ENCODE measurements around the gene SANBR. TPM values are rescaled to one million over a fixed set of nuclear protein-coding genes. Genes with fewer than 3 reads are reported as not detected.

The SANBR gene
- total and polyA plus RNA-seq, 2 of the 13 experiments (the other 11 are each of a cell fraction or from before 2014, with no cell fraction given): 9.8 to 20.9 TPM

DNA sequence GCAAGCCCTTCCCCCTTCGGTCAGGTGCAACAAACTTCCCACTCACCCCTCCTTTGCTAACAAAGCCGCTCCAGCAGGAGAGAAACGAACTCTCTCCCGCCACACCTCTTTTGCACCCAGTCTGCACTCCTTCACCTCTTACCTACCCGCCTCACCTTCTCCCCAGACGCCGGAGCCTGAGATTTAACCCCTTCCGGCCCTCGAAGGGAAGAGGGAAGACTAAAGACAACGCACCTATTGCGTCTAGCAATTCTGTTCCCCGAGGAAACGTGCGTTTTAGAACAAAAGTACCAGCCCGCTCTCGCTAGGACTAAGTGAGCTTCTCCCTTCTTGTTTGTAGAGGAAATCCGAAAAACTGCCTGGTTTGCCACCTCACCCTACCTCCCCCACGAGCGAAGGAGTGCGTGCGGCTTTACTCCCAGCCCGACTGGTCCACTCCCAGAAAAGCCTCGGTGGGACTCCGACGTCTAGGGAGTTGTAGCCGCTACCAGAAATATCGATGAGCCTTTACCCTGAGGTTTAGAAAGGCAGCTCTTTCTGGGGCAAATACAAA lies 48.6 kb upstream of the SANBR start (continued):
- TF ChIP-seq, protein P1, sequence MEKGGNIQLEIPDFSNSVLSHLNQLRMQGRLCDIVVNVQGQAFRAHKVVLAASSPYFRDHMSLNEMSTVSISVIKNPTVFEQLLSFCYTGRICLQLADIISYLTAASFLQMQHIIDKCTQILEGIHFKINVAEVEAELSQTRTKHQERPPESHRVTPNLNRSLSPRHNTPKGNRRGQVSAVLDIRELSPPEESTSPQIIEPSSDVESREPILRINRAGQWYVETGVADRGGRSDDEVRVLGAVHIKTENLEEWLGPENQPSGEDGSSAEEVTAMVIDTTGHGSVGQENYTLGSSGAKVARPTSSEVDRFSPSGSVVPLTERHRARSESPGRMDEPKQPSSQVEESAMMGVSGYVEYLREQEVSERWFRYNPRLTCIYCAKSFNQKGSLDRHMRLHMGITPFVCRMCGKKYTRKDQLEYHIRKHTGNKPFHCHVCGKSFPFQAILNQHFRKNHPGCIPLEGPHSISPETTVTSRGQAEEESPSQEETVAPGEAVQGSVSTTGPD (CRISPR knock-in tag; IDR thresholded peaks at IDR 0.05): no peak
- TF ChIP-seq KLF15 (CRISPR knock-in tag; IDR thresholded peaks at IDR 0.05; ENCODE audit: borderline replicate concordance) (no peak; the same call in 1 of the 2 replicates), NFYC (CRISPR knock-in tag; IDR thresholded peaks at IDR 0.05) (peak; percentile 43; the same call in 1 of the 2 replicates), ZSCAN30 (CRISPR knock-in tag; IDR thresholded peaks at IDR 0.05) (no peak; the same call in 1 of the 2 replicates), PHF8 (CRISPR knock-in tag; IDR thresholded peaks at IDR 0.05) (peak; percentile 81), NAIF1 (CRISPR knock-in tag; IDR thresholded peaks at IDR 0.05; ENCODE audit: borderline replicate concordance) (no peak; the same call in 1 of the 2 replicates), ZNF44 (CRISPR knock-in tag; IDR thresholded peaks at IDR 0.05) (0 out of 2 replicates have a peak, but pooled peaks have one; percentile 32), ZNF143 (CRISPR knock-in tag; IDR thresholded peaks at IDR 0.05) (peak; percentile 62), ATM (IDR thresholded peaks at IDR 0.05; ENCODE audit: borderline replicate concordance) (no peak), FIP1L1 (IDR thresholded peaks at IDR 0.05; ENCODE audit: borderline replicate concordance, insufficient read depth, low read depth, low read length) (peak; percentile 75; the same call in 1 of the 2 replicates), KLF6 (CRISPR knock-in tag; IDR thresholded peaks at IDR 0.05) (0 out of 2 replicates have a peak, but pooled peaks have one; percentile 19), ZNF235 (CRISPR knock-in tag; IDR thresholded peaks at IDR 0.05; ENCODE audit: borderline replicate concordance) (no peak), ZNF552 (CRISPR knock-in tag; IDR thresholded peaks at IDR 0.05; ENCODE audit: borderline replicate concordance) (no peak; the same call in 1 of the 2 replicates), CREM (IDR thresholded peaks at IDR 0.05) (peak; percentile 71), CREM (CRISPR knock-in tag; IDR thresholded peaks at IDR 0.05) (no peak), ZNF496 (CRISPR knock-in tag; IDR thresholded peaks at IDR 0.05; ENCODE audit: insufficient replicate concordance) (no peak)
- TF ChIP-seq, protein P2, sequence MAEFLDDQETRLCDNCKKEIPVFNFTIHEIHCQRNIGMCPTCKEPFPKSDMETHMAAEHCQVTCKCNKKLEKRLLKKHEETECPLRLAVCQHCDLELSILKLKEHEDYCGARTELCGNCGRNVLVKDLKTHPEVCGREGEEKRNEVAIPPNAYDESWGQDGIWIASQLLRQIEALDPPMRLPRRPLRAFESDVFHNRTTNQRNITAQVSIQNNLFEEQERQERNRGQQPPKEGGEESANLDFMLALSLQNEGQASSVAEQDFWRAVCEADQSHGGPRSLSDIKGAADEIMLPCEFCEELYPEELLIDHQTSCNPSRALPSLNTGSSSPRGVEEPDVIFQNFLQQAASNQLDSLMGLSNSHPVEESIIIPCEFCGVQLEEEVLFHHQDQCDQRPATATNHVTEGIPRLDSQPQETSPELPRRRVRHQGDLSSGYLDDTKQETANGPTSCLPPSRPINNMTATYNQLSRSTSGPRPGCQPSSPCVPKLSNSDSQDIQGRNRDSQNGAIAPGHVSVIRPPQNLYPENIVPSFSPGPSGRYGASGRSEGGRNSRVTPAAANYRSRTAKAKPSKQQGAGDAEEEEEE (CRISPR knock-in tag; IDR thresholded peaks at IDR 0.05; ENCODE audit: borderline replicate concordance): no peak
- TF ChIP-seq, protein P3, sequence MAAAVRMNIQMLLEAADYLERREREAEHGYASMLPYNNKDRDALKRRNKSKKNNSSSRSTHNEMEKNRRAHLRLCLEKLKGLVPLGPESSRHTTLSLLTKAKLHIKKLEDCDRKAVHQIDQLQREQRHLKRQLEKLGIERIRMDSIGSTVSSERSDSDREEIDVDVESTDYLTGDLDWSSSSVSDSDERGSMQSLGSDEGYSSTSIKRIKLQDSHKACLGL (CRISPR knock-in tag; IDR thresholded peaks at IDR 0.05): no peak
- TF ChIP-seq, protein P4, sequence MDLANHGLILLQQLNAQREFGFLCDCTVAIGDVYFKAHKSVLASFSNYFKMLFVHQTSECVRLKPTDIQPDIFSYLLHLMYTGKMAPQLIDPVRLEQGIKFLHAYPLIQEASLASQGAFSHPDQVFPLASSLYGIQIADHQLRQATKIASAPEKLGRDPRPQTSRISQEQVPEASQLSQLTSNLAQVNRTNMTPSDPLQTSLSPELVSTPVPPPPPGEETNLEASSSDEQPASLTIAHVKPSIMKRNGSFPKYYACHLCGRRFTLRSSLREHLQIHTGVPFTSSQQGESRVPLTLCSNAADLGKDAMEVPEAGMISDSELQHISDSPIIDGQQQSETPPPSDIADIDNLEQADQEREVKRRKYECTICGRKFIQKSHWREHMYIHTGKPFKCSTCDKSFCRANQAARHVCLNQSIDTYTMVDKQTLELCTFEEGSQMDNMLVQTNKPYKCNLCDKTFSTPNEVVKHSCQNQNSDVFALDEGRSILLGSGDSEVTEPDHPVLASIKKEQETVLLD (CRISPR knock-in tag; IDR thresholded peaks at IDR 0.05; ENCODE audit: low read depth): no peak; the same call in 1 of the 2 replicates
- TF ChIP-seq, protein P5, sequence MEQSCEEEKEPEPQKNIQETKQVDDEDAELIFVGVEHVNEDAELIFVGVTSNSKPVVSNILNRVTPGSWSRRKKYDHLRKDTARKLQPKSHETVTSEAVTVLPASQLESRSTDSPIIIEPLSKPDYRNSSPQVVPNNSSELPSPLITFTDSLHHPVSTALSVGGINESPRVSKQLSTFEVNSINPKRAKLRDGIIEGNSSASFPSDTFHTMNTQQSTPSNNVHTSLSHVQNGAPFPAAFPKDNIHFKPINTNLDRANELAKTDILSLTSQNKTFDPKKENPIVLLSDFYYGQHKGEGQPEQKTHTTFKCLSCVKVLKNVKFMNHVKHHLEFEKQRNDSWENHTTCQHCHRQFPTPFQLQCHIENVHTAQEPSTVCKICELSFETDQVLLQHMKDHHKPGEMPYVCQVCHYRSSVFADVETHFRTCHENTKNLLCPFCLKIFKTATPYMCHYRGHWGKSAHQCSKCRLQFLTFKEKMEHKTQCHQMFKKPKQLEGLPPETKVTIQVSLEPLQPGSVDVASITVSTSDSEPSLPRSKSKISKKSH (CRISPR knock-in tag; IDR thresholded peaks at IDR 0.05; ENCODE audit: borderline replicate concordance): no peak
- TF ChIP-seq, protein P6, sequence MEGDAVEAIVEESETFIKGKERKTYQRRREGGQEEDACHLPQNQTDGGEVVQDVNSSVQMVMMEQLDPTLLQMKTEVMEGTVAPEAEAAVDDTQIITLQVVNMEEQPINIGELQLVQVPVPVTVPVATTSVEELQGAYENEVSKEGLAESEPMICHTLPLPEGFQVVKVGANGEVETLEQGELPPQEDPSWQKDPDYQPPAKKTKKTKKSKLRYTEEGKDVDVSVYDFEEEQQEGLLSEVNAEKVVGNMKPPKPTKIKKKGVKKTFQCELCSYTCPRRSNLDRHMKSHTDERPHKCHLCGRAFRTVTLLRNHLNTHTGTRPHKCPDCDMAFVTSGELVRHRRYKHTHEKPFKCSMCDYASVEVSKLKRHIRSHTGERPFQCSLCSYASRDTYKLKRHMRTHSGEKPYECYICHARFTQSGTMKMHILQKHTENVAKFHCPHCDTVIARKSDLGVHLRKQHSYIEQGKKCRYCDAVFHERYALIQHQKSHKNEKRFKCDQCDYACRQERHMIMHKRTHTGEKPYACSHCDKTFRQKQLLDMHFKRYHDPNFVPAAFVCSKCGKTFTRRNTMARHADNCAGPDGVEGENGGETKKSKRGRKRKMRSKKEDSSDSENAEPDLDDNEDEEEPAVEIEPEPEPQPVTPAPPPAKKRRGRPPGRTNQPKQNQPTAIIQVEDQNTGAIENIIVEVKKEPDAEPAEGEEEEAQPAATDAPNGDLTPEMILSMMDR (CRISPR knock-in tag; IDR thresholded peaks at IDR 0.05): no peak
